H1 (cell line): Measurements from ENCODE around the gene TBC1D22A. TPM values are rescaled to one million over a fixed set of nuclear protein-coding genes. Genes with fewer than 3 reads are reported as not detected.

ENCODE experiments used
- CTCF ChIA-PET: fragments of 300-600 bp; sonication (Branson Sonifier 250); formaldehyde crosslinking; loops from one replicate; lab custom pipeline; 2021; ENCODE audit not compliant: partially characterized antibody; lab: Charles Lee
- POLR2A ChIA-PET: fragments of 300-600 bp; sonication (Branson Sonifier 250); formaldehyde crosslinking; loops from one replicate; lab custom pipeline; 2021; ENCODE audit warnings: inconsistent platforms; ENCODE audit not compliant: partially characterized antibody; lab: Charles Lee
- DNase-seq, 2 experiments: peaks; one replicate each; pipeline versions ENCODE4 v3.0.0 to v3.0.0-alpha.2; 2010 to 2022; ENCODE audit warnings: low spot score in 2 of 2, low read depth in 1 of 2, mixed read lengths in 1 of 2
- FAIRE-seq: peaks from 2 replicates; lab custom pipeline; 2011; peaks lifted over from hg19 to GRCh38; lab: Jason Lieb, UNC
- H2AFZ ChIP-seq: 2 replicates; pipeline ENCODE4 v1.8.1; 2012; ENCODE audit warnings: low read length, inconsistent platforms
- H2AK5ac ChIP-seq: 2 replicates; pipeline ENCODE4 v1.6.1; 2013; ENCODE audit warnings: low read depth, low read length
- H2BK120ac ChIP-seq: replicated peaks from 2 replicates; pipeline ENCODE3; 2013; ENCODE audit warnings: low read depth, low read length, inconsistent platforms
- H2BK12ac ChIP-seq: 2 replicates; pipeline ENCODE4 v1.6.1; 2013; ENCODE audit warnings: low read depth, low read length
- H2BK15ac ChIP-seq: 2 replicates; pipeline ENCODE4 v1.6.1; 2013; ENCODE audit warnings: low read length
- H2BK20ac ChIP-seq: 2 replicates; pipeline ENCODE4 v1.6.1; 2013; ENCODE audit warnings: low read length
- H2BK5ac ChIP-seq: 2 replicates; pipeline ENCODE4 v1.6.1; 2013; ENCODE audit warnings: low read depth, low read length
- H3K14ac ChIP-seq: 2 replicates; pipeline ENCODE4 v1.6.1; 2013; ENCODE audit warnings: inconsistent platforms; ENCODE audit not compliant: insufficient read length
- H3K18ac ChIP-seq: 2 replicates; pipeline ENCODE4 v1.6.1; 2013; ENCODE audit warnings: low read length; ENCODE audit errors: extremely low read depth
- H3K23ac ChIP-seq: 2 replicates; pipeline ENCODE4 v1.6.1; 2013; ENCODE audit warnings: inconsistent platforms; ENCODE audit not compliant: insufficient read length
- H3K23me2 ChIP-seq: 2 replicates; pipeline ENCODE4 v1.6.1; 2013; ENCODE audit warnings: low read depth, low read length
- H3K27ac ChIP-seq: 2 replicates; pipeline ENCODE4 v1.6.1; 2011; ENCODE audit warnings: low read depth, low read length, inconsistent platforms
- H3K27me3 ChIP-seq, 4 experiments: replicated peaks in 1 of 4; 1 replicate in 1 of 4; 2 replicates in 3 of 4; pipeline versions ENCODE4 v1.6.1 to v1.8.1; 2011 to 2013; ENCODE audit warnings: low read length in 3 of 4, mild to moderate bottlenecking in 3 of 4, inconsistent platforms in 2 of 4, mixed read lengths in 2 of 4, moderate library complexity in 1 of 4; ENCODE audit not compliant: control insufficient read depth in 3 of 4, insufficient read depth in 3 of 4; ENCODE audit errors: extremely low read depth in 1 of 4
- H3K36me3 ChIP-seq, 4 experiments: 2 replicates each; pipeline versions ENCODE4 v1.6.1 to v1.8.1; 2011 to 2013; ENCODE audit warnings: mild to moderate bottlenecking in 4 of 4, low read length in 3 of 4, moderate library complexity in 2 of 4, control low read depth in 1 of 4, inconsistent platforms in 1 of 4; ENCODE audit not compliant: insufficient read depth in 4 of 4, control insufficient read depth in 2 of 4
- H3K4ac ChIP-seq: replicated peaks from 2 replicates; pipeline ENCODE3; 2013; ENCODE audit warnings: low read length, low read depth, mixed read lengths, inconsistent platforms; ENCODE audit not compliant: insufficient read length
- H3K4me1 ChIP-seq, 4 experiments: replicated peaks in 1 of 4; 1 replicate in 1 of 4; 2 replicates in 3 of 4; pipeline versions ENCODE4 v1.6.1 to v1.8.1; 2011 to 2013; ENCODE audit warnings: low read length in 3 of 4, inconsistent platforms in 2 of 4, mixed read lengths in 1 of 4; ENCODE audit not compliant: insufficient read depth in 4 of 4, control insufficient read depth in 3 of 4
- H3K4me2 ChIP-seq, 2 experiments: 2 replicates each; pipeline versions ENCODE4 v1.6.1 to v1.8.1; 2011 to 2013; ENCODE audit warnings: low read depth in 2 of 2, low read length in 2 of 2, control low read depth in 1 of 2, inconsistent platforms in 1 of 2, mild to moderate bottlenecking in 1 of 2; ENCODE audit not compliant: insufficient read depth in 1 of 2
- H3K4me3 ChIP-seq, 4 experiments: fragments of 200-600, 300-600 bp in 1 of 4; sonication (generic), shearing (Covaris generic), sonication (Bioruptor Twin) in 1 of 4; 2 replicates each; pipeline versions ENCODE4 v1.5.1 to v1.8.1; 2011 to 2016; ENCODE audit warnings: low read length in 4 of 4, low read depth in 3 of 4, control low read depth in 2 of 4, inconsistent platforms in 2 of 4, mild to moderate bottlenecking in 2 of 4, mixed read lengths in 1 of 4, moderate library complexity in 1 of 4; ENCODE audit not compliant: insufficient read depth in 2 of 4; ENCODE audit errors: extremely low read depth in 1 of 4
- H3K56ac ChIP-seq: replicated peaks from 2 replicates; pipeline ENCODE3; 2013; ENCODE audit warnings: low read depth, mild to moderate bottlenecking, mixed read lengths, low read length, inconsistent platforms; ENCODE audit not compliant: insufficient read length
- H3K79me1 ChIP-seq: 2 replicates; pipeline ENCODE4 v1.6.1; 2013; ENCODE audit warnings: low read depth, low read length, control low read depth
- H3K79me2 ChIP-seq, 2 experiments: 2 replicates each; pipeline versions ENCODE4 v1.6.1 to v1.8.1; 2012 to 2013; ENCODE audit warnings: low read length in 2 of 2, mild to moderate bottlenecking in 2 of 2, inconsistent platforms in 1 of 2; ENCODE audit not compliant: insufficient read depth in 2 of 2, control insufficient read depth in 1 of 2
- H3K9ac ChIP-seq, 4 experiments: replicated peaks in 1 of 4; 1 replicate in 1 of 4; 2 replicates in 3 of 4; pipeline versions ENCODE4 v1.6.1 to v1.8.1; 2011 to 2013; ENCODE audit warnings: low read depth in 3 of 4, low read length in 3 of 4, control low read depth in 2 of 4, mild to moderate bottlenecking in 2 of 4, moderate library complexity in 2 of 4, inconsistent platforms in 1 of 4; ENCODE audit errors: extremely low read depth in 1 of 4
- H3K9me3 ChIP-seq, 2 experiments: 2 replicates each; pipeline versions ENCODE4 v1.6.1 to v1.8.1; 2012 to 2013; ENCODE audit warnings: mild to moderate bottlenecking in 2 of 2, moderate library complexity in 2 of 2, control low read depth in 1 of 2, inconsistent platforms in 1 of 2, low read depth in 1 of 2, low read length in 1 of 2, mixed read lengths in 1 of 2; ENCODE audit not compliant: insufficient read depth in 2 of 2
- H4K20me1 ChIP-seq, 2 experiments: replicated peaks in 1 of 2; 2 replicates each; pipeline versions ENCODE3 to v1.8.1; 2011 to 2013; ENCODE audit warnings: inconsistent platforms in 2 of 2, low read length in 2 of 2, mild to moderate bottlenecking in 1 of 2; ENCODE audit not compliant: insufficient read depth in 2 of 2, control insufficient read depth in 1 of 2
- H4K5ac ChIP-seq: 2 replicates; pipeline ENCODE4 v1.6.1; 2013; ENCODE audit warnings: low read length, low read depth, mixed read lengths, inconsistent platforms; ENCODE audit not compliant: insufficient read length
- H4K8ac ChIP-seq: 2 replicates; pipeline ENCODE4 v1.8.0; 2013; ENCODE audit warnings: mild to moderate bottlenecking, moderate library complexity, low read length, inconsistent platforms; ENCODE audit not compliant: insufficient read depth; ENCODE audit errors: extremely low read depth
- H4K91ac ChIP-seq: replicated peaks from 2 replicates; pipeline ENCODE3; 2013; ENCODE audit warnings: low read length, mixed read lengths, inconsistent platforms; ENCODE audit not compliant: insufficient read length
- BRCA1 ChIP-seq: IDR thresholded peaks from 2 replicates; pipeline ENCODE4 v1.6.1; 2012; ENCODE audit warnings: low read depth, low read length, improper control_type of control experiment
- CBX8 ChIP-seq: fragments of 300-800, 300-1000 bp; sonication (generic); IDR thresholded peaks from 2 replicates; pipeline ENCODE4 v1.7.1; 2016; ENCODE audit warnings: low read depth, low read length, borderline replicate concordance
- CREB1 ChIP-seq: IDR thresholded peaks from 2 replicates; pipeline ENCODE4 v1.6.1; 2012; ENCODE audit warnings: inconsistent platforms
- GABPA ChIP-seq: IDR thresholded peaks from 2 replicates; pipeline ENCODE4 v1.6.1; 2011; ENCODE audit warnings: mild to moderate bottlenecking, low read length, moderate library complexity, borderline replicate concordance; ENCODE audit not compliant: insufficient read depth
- JUN ChIP-seq: IDR thresholded peaks from 2 replicates; pipeline ENCODE4 v1.6.1; 2011; ENCODE audit warnings: low read depth, mild to moderate bottlenecking, improper control_type of control experiment, low read length
- NANOG ChIP-seq: IDR thresholded peaks from 2 replicates; pipeline ENCODE4 v1.6.1; 2011; ENCODE audit warnings: low read length, low read depth, mild to moderate bottlenecking, inconsistent platforms; ENCODE audit not compliant: insufficient read depth, poor library complexity, severe bottlenecking
- RNF2 ChIP-seq: fragments of 200-900, 300-1000 bp; sonication (generic); IDR thresholded peaks from 2 replicates; pipeline ENCODE4 v1.7.1; 2016; ENCODE audit warnings: borderline replicate concordance, low read depth, mild to moderate bottlenecking, antibody characterized with exemption, low read length; ENCODE audit not compliant: poor library complexity, severe bottlenecking; ENCODE audit errors: missing control alignments
- TBP ChIP-seq: IDR thresholded peaks from 2 replicates; pipeline ENCODE4 v1.6.1; 2011; ENCODE audit warnings: low read depth, low read length, improper control_type of control experiment
- TEAD4 ChIP-seq: IDR thresholded peaks from 2 replicates; pipeline ENCODE4 v1.6.1; 2012; ENCODE audit warnings: low read depth, low read length, inconsistent platforms, mixed read lengths
- WGBS, 2 experiments: shearing (Covaris generic) in 1 of 2; methylation state at CpG; one replicate each; pipeline versions ENCODE4 v1.1.6 to v1.1.7; 2013 to 2015; ENCODE audit warnings: low lambda C conversion rate in 2 of 2, mixed read lengths in 2 of 2, inconsistent platforms in 1 of 2, low coverage in 1 of 2, missing lambda C conversion rate in 1 of 2; ENCODE audit not compliant: insufficient replicate concordance in 2 of 2, insufficient coverage in 1 of 2, insufficient read length in 1 of 2; ENCODE audit errors: extremely low coverage in 1 of 2, missing lambda C conversion rate in 1 of 2; 5-methylcytosine and 5-hydroxymethylcytosine counted together
- polyA plus RNA-seq, 7 experiments: library from polyadenylated mRNA; depleted of rRNA in 3 of 7; stranded (reverse) in 5 of 7; unstranded in 2 of 7; fragments of >200 nt in 5 of 7; fragments of 200-250 nt in 2 of 7; gene quantifications; 1 replicate in 5 of 7; 2 replicates in 1 of 7; 4 replicates in 1 of 7; pipeline versions ENCODE4 v1.2.1 to v1.2.3, GENCODE V29; 2011 to 2013; ENCODE audit warnings: missing spikeins in 2 of 7, mixed read lengths in 2 of 7
- total RNA-seq: library from RNA; stranded (reverse); fragmentation: NEBNext Ultra II Directional; extraction: Animal tissue kit (Norgen Biotek cat#: 25700); gene quantifications from 2 replicates; pipeline ENCODE4 v1.2.1, GENCODE V29; 2021
- TF ChIP-seq, protein P1 (sequence below): IDR thresholded peaks from 2 replicates; pipeline ENCODE4 v1.6.1; 2012; ENCODE audit warnings: inconsistent platforms
- TF ChIP-seq, protein P2 (sequence below): IDR thresholded peaks from 2 replicates; pipeline ENCODE4 v1.6.1; 2012; ENCODE audit warnings: inconsistent platforms

Gene TBC1D22A
- total and polyA plus RNA-seq, 2 of the 8 experiments (the other 6 are each of a cell fraction or from before 2014, with no cell fraction given): 11.9 to 18.4 TPM

DNA sequence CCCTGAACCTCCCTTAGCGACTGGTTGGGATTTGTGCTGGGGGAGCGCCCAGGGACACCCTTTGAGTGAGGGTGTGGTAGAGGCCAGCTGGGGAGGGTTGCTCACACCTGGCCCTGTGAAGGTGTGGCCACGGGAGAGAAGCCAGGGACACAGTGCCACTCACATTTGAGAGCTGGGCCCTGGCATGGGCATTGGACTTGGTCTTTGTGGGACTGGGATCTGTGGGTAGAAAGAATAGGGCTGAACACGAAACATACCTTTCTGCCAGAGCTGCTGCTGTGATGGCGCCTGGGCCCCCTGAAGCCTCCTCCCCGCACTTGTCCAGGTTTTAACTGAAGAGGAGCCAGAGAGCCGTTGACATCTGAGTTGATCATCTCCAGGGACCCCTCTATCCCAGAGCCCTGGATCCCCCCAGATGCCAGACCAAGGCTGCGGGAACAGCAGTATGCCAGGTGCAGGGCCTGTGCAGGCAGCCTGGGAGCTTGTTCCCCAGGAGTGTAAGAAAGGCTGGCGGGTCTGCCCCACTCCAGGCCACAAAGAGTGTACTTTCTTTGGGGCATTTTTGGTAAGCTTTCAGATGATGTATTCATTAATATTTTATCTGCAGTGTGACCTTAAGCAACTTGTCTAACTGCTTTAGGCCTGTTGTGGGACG lies 284.1 kb downstream of the TBC1D22A start:
- FAIRE-seq (no peak), DNase-seq (no peak)
- H3K9me3 ChIP-seq: no peaks in the 10 kb centered on the region
- peaks cover 3% of the 10 kb centered on the region; the same call in 1 of the 2 replicates for H3K79me1 ChIP-seq
- no peak overlapping the region for H3K4me2 ChIP-seq
- no peak overlapping the region for H3K4ac ChIP-seq
- H3K4me3 ChIP-seq: no peak overlapping the region
- H3K18ac ChIP-seq: no peak overlapping the region
- POLR2A ChIA-PET: no interaction called here
- H2BK12ac ChIP-seq: no peak overlapping the region
- TF ChIP-seq GABPA (no peak), TEAD4 (no peak), BRCA1 (no peak), CREB1 (no peak), RNF2 (no peak), TBP (no peak), JUN (no peak), NANOG (no peak), CBX8 (no peak)
- TF ChIP-seq, protein P1, sequence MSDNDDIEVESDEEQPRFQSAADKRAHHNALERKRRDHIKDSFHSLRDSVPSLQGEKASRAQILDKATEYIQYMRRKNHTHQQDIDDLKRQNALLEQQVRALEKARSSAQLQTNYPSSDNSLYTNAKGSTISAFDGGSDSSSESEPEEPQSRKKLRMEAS: no peak
- TF ChIP-seq, protein P2, sequence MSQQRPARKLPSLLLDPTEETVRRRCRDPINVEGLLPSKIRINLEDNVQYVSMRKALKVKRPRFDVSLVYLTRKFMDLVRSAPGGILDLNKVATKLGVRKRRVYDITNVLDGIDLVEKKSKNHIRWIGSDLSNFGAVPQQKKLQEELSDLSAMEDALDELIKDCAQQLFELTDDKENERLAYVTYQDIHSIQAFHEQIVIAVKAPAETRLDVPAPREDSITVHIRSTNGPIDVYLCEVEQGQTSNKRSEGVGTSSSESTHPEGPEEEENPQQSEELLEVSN: no peak
- no peak overlapping the region for H3K9ac ChIP-seq
- H2BK20ac ChIP-seq: no peak overlapping the region
- no peak overlapping the region for H3K14ac ChIP-seq
- H4K91ac ChIP-seq: no peak overlapping the region
- H3K36me3 ChIP-seq: no peaks in the 10 kb centered on the region; a peak in 1 of 8 replicates
- H2BK15ac ChIP-seq: no peak overlapping the region
- WGBS, 2 experiments: 76% methylated on average over 10 of the region's 10 CpGs; no CpG with 5 or more reads in 1 of the 2 experiments
- no peak overlapping the region for H4K5ac ChIP-seq
- no peak overlapping the region for H3K23ac ChIP-seq
- H4K8ac ChIP-seq: no peak overlapping the region
- CTCF ChIA-PET: interaction anchor here (0.6 to 1.3 kb wide), 2 partner anchors 31 to 220 kb away, joined by 3 read pairs; no protein-coding TSS in a partner anchor
- no peaks in the 10 kb centered on the region for H3K27me3 ChIP-seq
- H3K27ac ChIP-seq: no peak overlapping the region
- H3K56ac ChIP-seq: no peak overlapping the region
- H2BK120ac ChIP-seq: no peak overlapping the region
- H3K4me1 ChIP-seq: peaks cover 0 to 8% (median 3%) of the 10 kb centered on the region in 4 experiments; a peak in 5 of 7 replicates
- H2AFZ ChIP-seq: no peak overlapping the region
- no peaks in the 10 kb centered on the region for H3K79me2 ChIP-seq
- no peak overlapping the region for H2BK5ac ChIP-seq
- H2AK5ac ChIP-seq: no peak overlapping the region
- H3K23me2 ChIP-seq: no peaks in the 10 kb centered on the region
- peaks cover 1% of the 10 kb centered on the region in 2 experiments for H4K20me1 ChIP-seq
